Activated CD8-positive, alpha-beta T cell treated with anti-CD3 and anti-CD28 coated beads for 36 hours (primary cell): ENCODE measurements around the gene BANP. TPM values are rescaled to one million over a fixed set of nuclear protein-coding genes. Genes with fewer than 3 reads are reported as not detected.
"Not testable (repeated sequence)": the region's sequence is repeated elsewhere in the genome, so short reads cannot be mapped to it uniquely, and the experiment has no call there.

Experiments
- ATAC-seq: fragments of 200-7000 bp; cut with Tn5 transposase; one replicate; pipeline ENCODE4 v1.10.0; 2021; ENCODE audit warnings: mild to moderate bottlenecking, moderate library complexity
- CTCF ChIA-PET: fragments of 350-600 bp; sonication (Branson Sonifier 250); formaldehyde crosslinking; loops from one replicate; lab custom pipeline; 2021; ENCODE audit warnings: antibody characterized with exemption; lab: Charles Lee
- POLR2A ChIA-PET: fragments of 350-600 bp; sonication (Branson Sonifier 250); formaldehyde crosslinking; loops from one replicate; lab custom pipeline; 2021; ENCODE audit warnings: antibody characterized with exemption; lab: Charles Lee
- DNase-seq: peaks from one replicate; pipeline ENCODE4 v3.0.0-alpha.2; 2020
- H3K27ac Mint-ChIP-seq: one replicate; pipeline ENCODE4 v1.8.0; 2021; ENCODE audit warnings: mild to moderate bottlenecking, mixed read lengths
- H3K27me3 Mint-ChIP-seq: one replicate; pipeline ENCODE4 v1.8.0; 2021; ENCODE audit warnings: mixed read lengths
- H3K36me3 Mint-ChIP-seq: one replicate; pipeline ENCODE4 v1.8.0; 2021; ENCODE audit warnings: low read depth, mixed read lengths
- H3K4me1 Mint-ChIP-seq: one replicate; pipeline ENCODE4 v1.8.0; 2021; ENCODE audit warnings: low read depth, mixed read lengths
- H3K4me3 Mint-ChIP-seq: one replicate; pipeline ENCODE4 v1.8.0; 2021; ENCODE audit warnings: mild to moderate bottlenecking, moderate library complexity, mixed read lengths
- H3K9me3 Mint-ChIP-seq: one replicate; pipeline ENCODE4 v1.8.0; 2021; ENCODE audit warnings: mixed read lengths
- CTCF ChIP-seq: fragments of 200-600 bp; IDR thresholded peaks from one replicate; pipeline ENCODE4 v1.8.0; 2022; ENCODE audit warnings: antibody characterized with exemption, mild to moderate bottlenecking
- intact Hi-C: fragments of 100-400 bp; cut with micrococcal nuclease; formaldehyde crosslinking; loops from one replicate; pipeline ENCODE4 v1.10.0; 2022
- total RNA-seq, 2 experiments: library from RNA; stranded (reverse); gene quantifications; one replicate each; pipeline ENCODE4 v1.2.3, GENCODE V29; 2021

BANP gene
- total RNA-seq, 2 experiments from 2014 or later = 32.1 to 36.1 TPM

DNA sequence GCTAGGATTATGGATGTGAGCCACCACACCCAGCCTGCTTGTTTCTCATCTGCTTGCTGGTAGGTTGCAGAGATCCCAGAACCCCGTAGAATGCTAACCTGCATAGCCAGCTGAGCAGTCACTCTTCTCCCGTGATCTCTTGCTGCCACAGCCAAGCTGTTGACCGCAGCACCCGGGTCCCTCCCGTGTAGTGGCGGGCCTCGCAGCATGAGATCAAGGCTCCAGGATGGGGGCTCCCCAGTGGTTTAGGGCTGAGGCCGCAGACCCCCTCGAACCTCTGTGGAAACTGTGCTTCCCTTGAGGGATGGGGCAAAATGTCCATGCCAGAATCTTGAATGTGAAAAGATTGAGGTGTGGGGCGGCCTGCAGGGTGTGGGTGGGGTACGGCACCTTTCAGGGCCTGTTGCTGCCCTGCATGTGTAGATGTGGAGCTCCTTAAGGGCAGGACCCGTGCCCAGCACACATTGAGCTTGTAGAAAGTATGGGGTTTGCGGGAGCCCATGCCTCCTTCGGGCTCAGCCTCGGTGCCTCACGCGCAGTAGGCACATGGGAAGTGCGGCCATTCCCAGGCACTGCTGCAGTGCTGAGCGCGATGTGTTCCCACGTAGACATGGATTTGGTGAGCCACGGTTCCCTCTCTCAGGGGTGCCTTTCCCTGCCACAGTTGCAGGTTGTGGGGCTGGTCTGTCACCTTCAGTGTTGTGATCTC lies 99.9 kb downstream of the BANP start:
- DNase-seq (no peak), ATAC-seq (no peak)
- H3K27me3 Mint-ChIP-seq = no peaks in the 10 kb centered on the region
- no peak for TF ChIP-seq CTCF
- intact Hi-C loops = no loop called here
- H3K27ac Mint-ChIP-seq = no peak overlapping the region
- H3K9me3 Mint-ChIP-seq = no peaks in the 10 kb centered on the region
- CTCF ChIA-PET = no interaction called here
- H3K4me3 Mint-ChIP-seq = no peak overlapping the region
- POLR2A ChIA-PET = no interaction called here
- H3K4me1 Mint-ChIP-seq = no peaks in the 10 kb centered on the region
- peaks cover 15% of the 10 kb centered on the region for H3K36me3 Mint-ChIP-seq

- no peak overlapping the region for H3K4me3 Mint-ChIP-seq
- peaks cover 15% of the 10 kb centered on the region for H3K36me3 Mint-ChIP-seq
Observed at GRCh38 chr16:88052661-88053060, 101.4 kb downstream of the BANP start.

GRCh38 chr16:88053479-88053878 lies 102.2 kb downstream of the BANP start:
- ATAC-seq, H3K9me3 Mint-ChIP-seq, H3K27me3 Mint-ChIP-seq, H3K27ac Mint-ChIP-seq, CTCF ChIA-PET, intact Hi-C loops, H3K4me3 Mint-ChIP-seq, H3K4me1 Mint-ChIP-seq, POLR2A ChIA-PET: not testable (repeated sequence)
- peak; percentile 9 for DNase-seq
- H3K36me3 Mint-ChIP-seq = peaks cover 11% of the 10 kb centered on the region

More at GRCh38 chr16:88052661-88053060, 101.4 kb downstream of the BANP start:
- Mint-ChIP-seq H3K9me3 (no peaks in the 10 kb centered on the region), H3K27ac (no peak overlapping the region), H3K4me1 (no peaks in the 10 kb centered on the region), H3K27me3 (no peaks in the 10 kb centered on the region)
- ChIA-PET POLR2A (no interaction called here), CTCF (no interaction called here)
- ATAC-seq (no peak), DNase-seq (no peak)
- intact Hi-C loops = no loop called here
- TF ChIP-seq CTCF = no peak

DNA sequence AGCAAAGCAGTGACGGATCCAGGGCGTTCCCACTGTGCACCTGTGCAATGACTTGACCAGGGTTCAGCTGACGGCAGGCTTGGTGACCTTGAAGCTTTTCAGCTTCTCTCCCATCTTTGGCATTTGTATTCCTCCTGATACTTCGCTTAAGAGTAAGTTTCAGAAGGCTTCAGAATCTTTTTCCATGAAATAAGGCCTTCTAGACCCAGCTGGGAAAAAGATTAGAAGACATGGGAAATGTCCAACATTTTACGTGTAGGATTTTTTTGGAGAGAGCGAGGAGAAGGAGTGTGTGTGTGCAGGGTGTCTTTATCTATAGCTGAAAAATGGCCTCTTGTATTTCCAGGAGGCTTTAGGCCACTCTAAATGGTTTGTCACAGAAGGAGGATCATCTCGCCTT lies 104.1 kb downstream of the BANP start:
- DNase-seq (no peak), ATAC-seq (no peak)
- H3K4me3 Mint-ChIP-seq = no peak overlapping the region
- H3K27me3 Mint-ChIP-seq = no peaks in the 10 kb centered on the region
- intact Hi-C loops = no loop called here
- ChIA-PET CTCF (no interaction called here), POLR2A (interaction anchor here (0.8 kb wide), 1 partner anchor 28 kb away, joined by 3 read pairs; no protein-coding TSS in a partner anchor)
- no peak for TF ChIP-seq CTCF
- peaks cover 2% of the 10 kb centered on the region for H3K36me3 Mint-ChIP-seq
- H3K27ac Mint-ChIP-seq = no peak overlapping the region
- no peaks in the 10 kb centered on the region for H3K9me3 Mint-ChIP-seq
- no peaks in the 10 kb centered on the region for H3K4me1 Mint-ChIP-seq

GRCh38 chr16:88056212-88056611 lies 105.0 kb downstream of the BANP start:
- no peaks in the 10 kb centered on the region for H3K9me3 Mint-ChIP-seq
- no peak for ATAC-seq
- intact Hi-C loops = no loop called here
- no peak overlapping the region for H3K27ac Mint-ChIP-seq
- no peak for TF ChIP-seq CTCF
- ChIA-PET CTCF (no interaction called here), POLR2A (no interaction called here)
- no peak for DNase-seq
- H3K4me1 Mint-ChIP-seq = no peaks in the 10 kb centered on the region
- no peaks in the 10 kb centered on the region for H3K36me3 Mint-ChIP-seq
- H3K4me3 Mint-ChIP-seq = no peak overlapping the region
- H3K27me3 Mint-ChIP-seq = no peaks in the 10 kb centered on the region
